Hepatocyte (in vitro differentiated cells): ENCODE measurements around the gene ANKRD29. TPM values are rescaled to one million over a fixed set of nuclear protein-coding genes. Genes with fewer than 3 reads are reported as not detected.
A peak's percentile ranks its signal among the peaks of the same experiment; 100 is the strongest.

Source experiments
- DNase-seq: peaks from one replicate; pipeline ENCODE4 v3.0.0-alpha.2; 2016; ENCODE audit warnings: low spot score
- H2AFZ ChIP-seq: fragments of 200-600 bp; sonication (generic); 2 replicates; pipeline ENCODE4 v1.6.0; 2016; ENCODE audit warnings: antibody characterized with exemption, mild to moderate bottlenecking
- H3K27ac ChIP-seq: fragments of 200-600 bp; sonication (generic); 2 replicates; pipeline ENCODE4 v1.5.1; 2016; ENCODE audit warnings: mild to moderate bottlenecking
- H3K27me3 ChIP-seq: fragments of 200-600 bp; sonication (generic); 2 replicates; pipeline ENCODE4 v1.6.1; 2016
- H3K36me3 ChIP-seq: fragments of 200-600 bp; sonication (generic); replicated peaks from 2 replicates; pipeline ENCODE4 v1.5.1; 2016; ENCODE audit warnings: low read depth; ENCODE audit not compliant: insufficient read depth
- H3K4me1 ChIP-seq: fragments of 200-600 bp; sonication (generic); 2 replicates; pipeline ENCODE4 v1.5.1; 2016; ENCODE audit warnings: mild to moderate bottlenecking, moderate library complexity; ENCODE audit not compliant: insufficient read depth
- H3K4me2 ChIP-seq: fragments of 200-600 bp; sonication (generic); 2 replicates; pipeline ENCODE4 v1.6.0; 2016
- H3K4me3 ChIP-seq: fragments of 200-600 bp; sonication (generic); 2 replicates; pipeline ENCODE4 v1.5.1; 2016; ENCODE audit warnings: mild to moderate bottlenecking
- H3K79me2 ChIP-seq: fragments of 200-600 bp; sonication (generic); 2 replicates; pipeline ENCODE4 v1.6.0; 2017; ENCODE audit warnings: mild to moderate bottlenecking
- H3K9me2 ChIP-seq: fragments of 200-600 bp; sonication (generic); replicated peaks from 2 replicates; pipeline ENCODE4 v1.6.0; 2017; ENCODE audit warnings: mild to moderate bottlenecking; ENCODE audit not compliant: insufficient read depth
- H3K9me3 ChIP-seq: fragments of 200-600 bp; sonication (generic); 2 replicates; pipeline ENCODE4 v1.5.1; 2016; ENCODE audit warnings: low read depth, mild to moderate bottlenecking
- H4K20me1 ChIP-seq: fragments of 200-600 bp; sonication (generic); 2 replicates; pipeline ENCODE4 v1.6.0; 2016; ENCODE audit warnings: mild to moderate bottlenecking; ENCODE audit not compliant: insufficient read depth, poor library complexity, severe bottlenecking
- EZH2 ChIP-seq: fragments of 200-600 bp; sonication (generic); IDR thresholded peaks from 2 replicates; pipeline ENCODE4 v1.6.1; 2016; ENCODE audit warnings: antibody characterized with exemption, mild to moderate bottlenecking, borderline replicate concordance
- EZH2phosphoT487 ChIP-seq: fragments of 200-600 bp; sonication (generic); IDR thresholded peaks from one replicate; pipeline ENCODE4 v1.6.1; 2018; ENCODE audit warnings: antibody characterized with exemption, mild to moderate bottlenecking, low read depth, moderate library complexity; ENCODE audit not compliant: unreplicated experiment, severe bottlenecking
- WGBS: methylation state at CpG from one replicate; pipeline ENCODE4 v1.1.6; 2016; ENCODE audit warnings: low lambda C conversion rate; ENCODE audit errors: missing lambda C conversion rate; 5-methylcytosine and 5-hydroxymethylcytosine counted together
- polyA plus RNA-seq: library from polyadenylated mRNA; unstranded; fragments of >200 nt; fragmentation: Nextera tagmentation; extraction: Ambion mirVana; gene quantifications from 2 replicates; pipeline ENCODE4 v1.2.1, GENCODE V29; 2016
- total RNA-seq: library from RNA; depleted of rRNA; stranded (reverse); fragments of >200 nt; gene quantifications from 2 replicates; pipeline ENCODE4 v1.2.3, GENCODE V29; 2014
- TF ChIP-seq, protein P1 (sequence below): fragments of 200-600 bp; sonication (generic); IDR thresholded peaks from 2 replicates; pipeline ENCODE4 v1.5.1; 2016; ENCODE audit warnings: antibody characterized with exemption, mild to moderate bottlenecking; ENCODE audit not compliant: poor library complexity

ANKRD29 gene
- total and polyA plus RNA-seq, 2 experiments from 2014 or later, result 7.7 to 12.1 TPM

GRCh38 chr18:23585007-23585871, 77.5 kb downstream of the ANKRD29 start:
- H3K79me2 ChIP-seq, result peaks cover 57% of the 10 kb centered on the region

DNA sequence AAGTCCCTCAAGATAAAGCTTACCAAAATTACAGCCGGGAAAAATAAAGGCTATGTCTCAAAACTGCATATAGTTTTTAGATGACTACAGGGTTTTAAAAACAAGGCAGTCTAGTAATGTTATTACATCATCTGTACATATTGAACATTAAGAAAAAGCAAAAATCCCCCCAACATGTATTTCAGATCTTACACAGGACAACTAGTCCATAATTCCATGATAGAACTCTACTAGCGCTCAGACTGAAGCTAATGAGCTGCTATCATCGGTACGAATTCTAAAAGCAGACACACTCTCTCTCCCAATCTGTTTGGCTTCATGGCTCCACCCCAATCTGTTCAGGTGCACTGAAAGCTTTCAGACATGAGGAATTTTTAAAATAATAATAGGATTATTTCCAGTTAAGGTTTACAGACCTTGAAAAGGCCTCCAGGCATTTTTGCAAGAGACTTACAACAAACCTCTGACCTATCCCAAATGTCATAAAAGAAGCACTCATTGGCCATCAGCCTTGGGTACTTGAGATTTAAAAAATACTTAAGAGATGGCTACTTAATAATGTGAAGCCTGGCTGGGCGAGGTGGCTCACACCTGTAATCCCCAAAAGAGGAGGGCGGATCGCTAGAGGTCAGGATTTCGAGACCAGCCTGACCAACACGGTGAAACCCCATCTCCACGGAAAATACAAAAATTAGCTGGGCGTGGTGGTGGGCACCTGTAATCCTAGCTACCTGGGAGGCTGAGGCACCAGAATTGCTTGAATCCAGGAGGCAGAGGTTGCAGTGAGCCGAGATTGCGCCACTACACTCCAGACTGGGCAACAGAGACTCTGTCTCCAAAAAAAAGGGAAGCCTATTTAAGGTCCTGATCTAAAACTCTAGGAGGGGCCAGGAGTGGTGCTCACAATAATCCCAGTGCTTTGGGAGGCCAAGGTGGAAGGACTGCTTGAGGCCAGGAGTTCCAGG, 78.4 kb downstream of the ANKRD29 start:
- Histone ChIP-seq H3K79me2 (peaks cover 66% of the 10 kb centered on the region), H2AFZ (no peak overlapping the region), H4K20me1 (peaks cover 36% of the 10 kb centered on the region), H3K9me2 (no peaks in the 10 kb centered on the region), H3K4me3 (peak overlapping the region; percentile 93), H3K4me2 (peak overlapping the region; percentile 84), H3K4me1 (peaks cover 28% of the 10 kb centered on the region), H3K36me3 (no peaks in the 10 kb centered on the region), H3K27ac (peak overlapping the region; percentile 100), H3K9me3 (no peaks in the 10 kb centered on the region), H3K27me3 (no peaks in the 10 kb centered on the region)
- TF ChIP-seq EZH2phosphoT487 (no peak), EZH2 (no peak)
- TF ChIP-seq, protein P1, sequence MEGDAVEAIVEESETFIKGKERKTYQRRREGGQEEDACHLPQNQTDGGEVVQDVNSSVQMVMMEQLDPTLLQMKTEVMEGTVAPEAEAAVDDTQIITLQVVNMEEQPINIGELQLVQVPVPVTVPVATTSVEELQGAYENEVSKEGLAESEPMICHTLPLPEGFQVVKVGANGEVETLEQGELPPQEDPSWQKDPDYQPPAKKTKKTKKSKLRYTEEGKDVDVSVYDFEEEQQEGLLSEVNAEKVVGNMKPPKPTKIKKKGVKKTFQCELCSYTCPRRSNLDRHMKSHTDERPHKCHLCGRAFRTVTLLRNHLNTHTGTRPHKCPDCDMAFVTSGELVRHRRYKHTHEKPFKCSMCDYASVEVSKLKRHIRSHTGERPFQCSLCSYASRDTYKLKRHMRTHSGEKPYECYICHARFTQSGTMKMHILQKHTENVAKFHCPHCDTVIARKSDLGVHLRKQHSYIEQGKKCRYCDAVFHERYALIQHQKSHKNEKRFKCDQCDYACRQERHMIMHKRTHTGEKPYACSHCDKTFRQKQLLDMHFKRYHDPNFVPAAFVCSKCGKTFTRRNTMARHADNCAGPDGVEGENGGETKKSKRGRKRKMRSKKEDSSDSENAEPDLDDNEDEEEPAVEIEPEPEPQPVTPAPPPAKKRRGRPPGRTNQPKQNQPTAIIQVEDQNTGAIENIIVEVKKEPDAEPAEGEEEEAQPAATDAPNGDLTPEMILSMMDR, result no peak
- DNase-seq, result no peak
- 93% methylated on average over 13 of the region's 13 CpGs for WGBS

More at GRCh38 chr18:23585007-23585871, 77.5 kb downstream of the ANKRD29 start:
- Histone ChIP-seq H3K4me2 (peak overlapping the region; percentile 84), H3K27me3 (no peaks in the 10 kb centered on the region), H3K4me1 (peaks cover 28% of the 10 kb centered on the region), H3K36me3 (no peaks in the 10 kb centered on the region), H3K4me3 (peak overlapping the region; percentile 93), H3K9me3 (no peaks in the 10 kb centered on the region), H4K20me1 (peaks cover 32% of the 10 kb centered on the region), H3K9me2 (no peaks in the 10 kb centered on the region), H3K27ac (peak overlapping the region; percentile 100), H2AFZ (peak overlapping the region; percentile 2)
- peak; percentile 54 for DNase-seq
- TF ChIP-seq EZH2, result no peak
- no peak for TF ChIP-seq EZH2phosphoT487
- TF ChIP-seq, protein P1, result no peak
- WGBS, result 29% methylated on average over 19 of the region's 19 CpGs

DNA sequence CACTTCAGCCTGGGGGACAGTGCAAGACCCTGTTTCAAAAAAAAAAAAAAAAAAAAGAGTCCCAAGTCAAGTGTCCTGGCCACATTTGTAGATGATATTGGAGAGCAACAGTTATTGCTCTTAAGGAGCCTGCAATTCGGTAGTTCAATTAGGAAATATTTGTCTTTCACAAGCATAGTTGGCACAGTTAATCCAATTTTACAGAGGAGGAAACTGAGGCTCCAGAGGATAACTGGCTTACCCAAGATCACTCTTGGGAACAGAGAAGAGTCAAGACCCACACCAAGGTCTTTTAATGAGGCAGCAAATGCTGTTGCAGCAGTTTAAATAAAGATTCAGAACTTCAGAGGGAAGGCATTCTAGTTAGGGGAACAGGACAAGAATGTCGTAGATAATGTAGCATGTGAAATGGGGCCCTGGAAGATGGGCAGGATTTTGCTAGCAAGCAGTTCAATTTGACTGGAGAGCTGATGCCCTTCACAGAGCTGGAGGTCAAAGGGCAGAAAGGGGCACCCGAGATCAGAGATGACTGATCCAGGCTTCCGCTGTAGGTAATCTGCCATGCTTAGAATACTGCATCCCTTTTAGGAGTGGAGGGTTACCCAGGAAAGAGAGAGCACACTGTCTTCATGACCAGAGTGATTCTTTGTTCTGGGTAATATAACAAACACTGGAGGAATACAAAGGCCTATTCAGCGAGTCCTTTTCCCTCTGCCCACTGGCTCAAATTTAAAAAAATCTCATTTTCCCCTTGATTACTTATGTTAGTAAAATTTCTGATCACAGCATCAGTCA, 79.4 kb downstream of the ANKRD29 start:
- Histone ChIP-seq H2AFZ (no peak overlapping the region), H3K27me3 (no peaks in the 10 kb centered on the region), H3K4me1 (peaks cover 28% of the 10 kb centered on the region), H3K9me3 (no peaks in the 10 kb centered on the region), H3K4me3 (no peak overlapping the region), H3K4me2 (peak overlapping the region; percentile 84), H3K27ac (no peak overlapping the region), H3K9me2 (no peaks in the 10 kb centered on the region), H3K79me2 (peaks cover 77% of the 10 kb centered on the region), H3K36me3 (no peaks in the 10 kb centered on the region), H4K20me1 (peaks cover 46% of the 10 kb centered on the region)
- no peak for DNase-seq
- WGBS, result 74% methylated on average over 5 of the region's 5 CpGs
- TF ChIP-seq, protein P1, result no peak
- TF ChIP-seq EZH2 (no peak), EZH2phosphoT487 (no peak)
